HCT116 (cell line): ENCODE results near the gene STARD4. TPM values are rescaled to one million over a fixed set of nuclear protein-coding genes. Genes with fewer than 3 reads are reported as not detected.

Experiments
- ATAC-seq: fragments of 200-7000 bp; cut with Tn5 transposase; 2 replicates; pipeline ENCODE4 v1.9.1; 2020; ENCODE audit warnings: mild to moderate bottlenecking, moderate library complexity
- BruUV-seq: library from RNA; stranded (reverse); fragments of 400-500 nt; replicated peaks from 2 replicates; lab custom pipeline; 2021; lab: Mats Ljungman, UMichigan
- CTCF ChIA-PET: fragments of 300-600 bp; sonication (Branson Sonifier 250); formaldehyde crosslinking; loops from one replicate; lab custom pipeline; 2021; ENCODE audit warnings: antibody characterized with exemption; lab: Charles Lee
- POLR2A ChIA-PET: fragments of 300-600, 350-600 bp; sonication (Branson Sonifier 250); formaldehyde crosslinking; loops from one replicate; lab custom pipeline; 2021; ENCODE audit warnings: antibody characterized with exemption; lab: Charles Lee
- RAD21 ChIA-PET, 2 experiments: fragments of 300-600 bp; sonication (Branson Sonifier 250); formaldehyde crosslinking; loops; one replicate each; lab custom pipeline; 2023; ENCODE audit warnings: low total read pairs in 2 of 2; ENCODE audit not compliant: uncharacterized antibody in 2 of 2, unreplicated experiment in 2 of 2, low non-redundant PET in 1 of 2; lab: Charles Lee
- DNase-seq: peaks from one replicate; pipeline ENCODE4 v3.0.0-alpha.2; 2010; ENCODE audit warnings: low read depth, low spot score
- H2AFZ ChIP-seq: fragments of 200-600 bp; shearing (Covaris generic), sonication (generic); 2 replicates; pipeline ENCODE4 v1.6.1; 2017; ENCODE audit warnings: low read depth, mixed run types, mixed read lengths, antibody characterized with exemption, low read length; ENCODE audit not compliant: poor library complexity, severe bottlenecking
- H3K27ac ChIP-seq: 2 replicates; pipeline ENCODE4 v1.5.1; 2012; ENCODE audit warnings: low read depth, low read length
- H3K27me3 ChIP-seq: fragments of 200-600 bp; sonication (generic); 2 replicates; pipeline ENCODE4 v1.6.1; 2016; ENCODE audit warnings: mixed run types, low read length, mixed read lengths; ENCODE audit not compliant: insufficient read depth
- H3K36me3 ChIP-seq, 2 experiments: fragments of 200-500 bp in 1 of 2; fragments of 200-600 bp in 1 of 2; sonication (Bioruptor generic) in 1 of 2; sonication (generic) in 1 of 2; 2 replicates each; pipeline versions ENCODE4 v1.5.1 to v1.6.1; 2014 to 2016; ENCODE audit warnings: low read length in 2 of 2, inconsistent platforms in 1 of 2, mixed read lengths in 1 of 2, mixed run types in 1 of 2; ENCODE audit not compliant: insufficient read depth in 2 of 2, control insufficient read depth in 1 of 2
- H3K4me1 ChIP-seq, 2 experiments: fragments of 200-600 bp in 1 of 2; sonication (generic) in 1 of 2; 2 replicates each; pipeline versions ENCODE4 v1.5.1 to v1.6.1; 2012 to 2017; ENCODE audit warnings: low read length in 2 of 2, inconsistent platforms in 1 of 2, mild to moderate bottlenecking in 1 of 2, mixed read lengths in 1 of 2, mixed run types in 1 of 2, moderate library complexity in 1 of 2; ENCODE audit not compliant: insufficient read depth in 2 of 2, control insufficient read depth in 1 of 2
- H3K4me2 ChIP-seq: fragments of 200-600 bp; sonication (generic); 2 replicates; pipeline ENCODE4 v1.6.1; 2017; ENCODE audit warnings: mixed run types, low read length, mixed read lengths
- H3K4me3 ChIP-seq, 2 experiments: fragments of 200-600 bp in 1 of 2; sonication (generic) in 1 of 2; replicated peaks in 1 of 2; 2 replicates each; pipeline ENCODE4 v1.5.1; 2011 to 2016; ENCODE audit warnings: low read length in 2 of 2, control low read depth in 1 of 2, low read depth in 1 of 2, mild to moderate bottlenecking in 1 of 2, mixed read lengths in 1 of 2, mixed run types in 1 of 2
- H3K79me2 ChIP-seq: fragments of 200-600 bp; sonication (generic); 2 replicates; pipeline ENCODE4 v1.6.1; 2017; ENCODE audit warnings: mild to moderate bottlenecking, mixed run types, low read length, moderate library complexity, mixed read lengths; ENCODE audit not compliant: insufficient read depth
- H3K9ac ChIP-seq: fragments of 200-600 bp; sonication (generic); 2 replicates; pipeline ENCODE4 v1.6.1; 2016; ENCODE audit warnings: low read length, mixed read lengths
- H3K9me2 ChIP-seq: fragments of 200-600 bp; sonication (generic), shearing (Covaris generic); 2 replicates; pipeline ENCODE4 v1.6.1; 2017; ENCODE audit warnings: mixed run types, mild to moderate bottlenecking, moderate library complexity; ENCODE audit not compliant: insufficient read depth
- H3K9me3 ChIP-seq, 2 experiments: fragments of 200-500 bp in 1 of 2; fragments of 200-600 bp in 1 of 2; sonication (Bioruptor generic) in 1 of 2; sonication (generic) in 1 of 2; 2 replicates each; pipeline ENCODE4 v1.6.1; 2014 to 2017; ENCODE audit warnings: low read length in 2 of 2, mixed read lengths in 2 of 2, inconsistent platforms in 1 of 2, low read depth in 1 of 2, mild to moderate bottlenecking in 1 of 2, mixed run types in 1 of 2, moderate library complexity in 1 of 2; ENCODE audit not compliant: control insufficient read depth in 1 of 2, insufficient read depth in 1 of 2
- H4K20me1 ChIP-seq: fragments of 200-600 bp; sonication (generic), shearing (Covaris generic); 2 replicates; pipeline ENCODE4 v1.6.1; 2017; ENCODE audit warnings: mixed run types, mild to moderate bottlenecking, moderate library complexity; ENCODE audit not compliant: insufficient read depth
- ATF3 ChIP-seq: IDR thresholded peaks from 2 replicates; pipeline ENCODE4 v1.6.1; 2012
- CBX3 ChIP-seq: IDR thresholded peaks from 2 replicates; pipeline ENCODE4 v1.6.1; 2012; ENCODE audit warnings: low read depth
- CEBPB ChIP-seq: IDR thresholded peaks from 2 replicates; pipeline ENCODE4 v1.6.1; 2012; ENCODE audit warnings: low read depth
- ELF1 ChIP-seq: IDR thresholded peaks from 2 replicates; pipeline ENCODE4 v1.6.1; 2012; ENCODE audit warnings: low read depth, borderline replicate concordance
- FOSL1 ChIP-seq: IDR thresholded peaks from 2 replicates; pipeline ENCODE4 v1.6.1; 2012; ENCODE audit warnings: low read depth
- JUND ChIP-seq: IDR thresholded peaks from 2 replicates; pipeline ENCODE4 v1.6.1; 2012
- POLR2A ChIP-seq: IDR thresholded peaks from 2 replicates; pipeline ENCODE4 v1.7.0; 2011; ENCODE audit warnings: borderline replicate concordance; ENCODE audit not compliant: insufficient read depth, insufficient read length; ENCODE audit errors: extremely low read depth
- RAD21 ChIP-seq: IDR thresholded peaks from 2 replicates; pipeline ENCODE4 v1.6.1; 2012; ENCODE audit warnings: low read depth, mild to moderate bottlenecking
- SP1 ChIP-seq: IDR thresholded peaks from 2 replicates; pipeline ENCODE4 v1.6.1; 2012; ENCODE audit warnings: low read depth
- ZNF274 ChIP-seq: fragments of 200-500 bp; sonication (Bioruptor generic); IDR thresholded peaks from 2 replicates; pipeline ENCODE4 v1.6.1; 2014; ENCODE audit warnings: mild to moderate bottlenecking, low read depth, low read length, inconsistent platforms
- intact Hi-C: fragments of 100-400 bp; cut with micrococcal nuclease; formaldehyde crosslinking; loops from 2 replicates; pipeline ENCODE4 v1.10.0; 2022
- total RNA-seq: library from RNA; stranded (reverse); gene quantifications from one replicate; pipeline ENCODE4 v1.2.1, GENCODE V29; 2021; ENCODE audit not compliant: unreplicated experiment
- TF ChIP-seq, protein P1 (sequence below): IDR thresholded peaks from 2 replicates; pipeline ENCODE4 v1.6.1; 2011; ENCODE audit warnings: mild to moderate bottlenecking, low read length, moderate library complexity; ENCODE audit not compliant: insufficient replicate concordance; ENCODE audit errors: extremely low read depth

STARD4 gene
- total RNA-seq, 1 experiment from 2014 or later, result 44.3 TPM

DNA sequence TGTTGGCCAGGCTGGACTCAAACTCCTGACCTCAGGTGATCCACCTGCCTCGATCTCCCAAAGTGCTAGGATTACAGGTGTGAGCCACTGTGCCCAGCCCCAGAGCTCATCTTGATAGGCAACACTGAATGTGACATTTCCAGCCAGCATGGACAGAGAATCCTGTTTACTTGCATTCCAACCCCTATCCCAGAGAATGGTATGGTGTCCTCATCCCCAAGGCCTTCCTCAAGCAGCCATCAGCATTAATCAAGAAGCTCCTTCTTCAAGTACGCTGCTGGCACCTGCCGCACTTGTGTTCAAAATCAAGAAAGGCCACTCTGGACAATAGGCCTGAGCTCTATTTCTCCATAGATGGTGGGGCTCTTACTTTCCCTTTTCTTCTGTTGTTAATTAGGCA, 40.2 kb downstream of the STARD4 start:
- intact Hi-C loops, result no loop called here
- RAD21 ChIA-PET, result no interaction called here
- BruUV-seq, result no TSS peak
- Histone ChIP-seq H2AFZ (no peak overlapping the region), H3K79me2 (no peaks in the 10 kb centered on the region), H3K4me1 (no peaks in the 10 kb centered on the region), H3K27ac (no peak overlapping the region), H3K9me3 (no peaks in the 10 kb centered on the region), H4K20me1 (no peaks in the 10 kb centered on the region), H3K9me2 (no peaks in the 10 kb centered on the region), H3K9ac (no peak overlapping the region), H3K36me3 (no peaks in the 10 kb centered on the region), H3K4me3 (no peak overlapping the region), H3K4me2 (no peak overlapping the region), H3K27me3 (no peaks in the 10 kb centered on the region)
- DNase-seq, result no peak
- no peak for ATAC-seq
- POLR2A ChIA-PET, result no interaction called here
- CTCF ChIA-PET, result no interaction called here
- TF ChIP-seq, protein P1, sequence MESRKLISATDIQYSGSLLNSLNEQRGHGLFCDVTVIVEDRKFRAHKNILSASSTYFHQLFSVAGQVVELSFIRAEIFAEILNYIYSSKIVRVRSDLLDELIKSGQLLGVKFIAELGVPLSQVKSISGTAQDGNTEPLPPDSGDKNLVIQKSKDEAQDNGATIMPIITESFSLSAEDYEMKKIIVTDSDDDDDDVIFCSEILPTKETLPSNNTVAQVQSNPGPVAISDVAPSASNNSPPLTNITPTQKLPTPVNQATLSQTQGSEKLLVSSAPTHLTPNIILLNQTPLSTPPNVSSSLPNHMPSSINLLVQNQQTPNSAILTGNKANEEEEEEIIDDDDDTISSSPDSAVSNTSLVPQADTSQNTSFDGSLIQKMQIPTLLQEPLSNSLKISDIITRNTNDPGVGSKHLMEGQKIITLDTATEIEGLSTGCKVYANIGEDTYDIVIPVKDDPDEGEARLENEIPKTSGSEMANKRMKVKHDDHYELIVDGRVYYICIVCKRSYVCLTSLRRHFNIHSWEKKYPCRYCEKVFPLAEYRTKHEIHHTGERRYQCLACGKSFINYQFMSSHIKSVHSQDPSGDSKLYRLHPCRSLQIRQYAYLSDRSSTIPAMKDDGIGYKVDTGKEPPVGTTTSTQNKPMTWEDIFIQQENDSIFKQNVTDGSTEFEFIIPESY, result no peak
- no peak for TF ChIP-seq RAD21
- no peak for TF ChIP-seq FOSL1
- TF ChIP-seq ZNF274, result no peak
- no peak for TF ChIP-seq CBX3
- no peak for TF ChIP-seq ELF1
- TF ChIP-seq POLR2A, result no peak
- TF ChIP-seq SP1, result no peak
- no peak for TF ChIP-seq ATF3
- no peak for TF ChIP-seq CEBPB
- TF ChIP-seq JUND, result no peak
